Fibroblast of villous mesenchyme (primary cell): Measurements from ENCODE around the gene MYO3B. TPM values are rescaled to one million over a fixed set of nuclear protein-coding genes. Genes with fewer than 3 reads are reported as not detected.

ENCODE experiments used
- DNase-seq: peaks from one replicate; pipeline ENCODE4 v3.0.0-alpha.2; 2010; ENCODE audit warnings: low read depth
- H3K4me3 ChIP-seq: 2 replicates; pipeline ENCODE4 v1.5.1; 2011; ENCODE audit warnings: low read depth, mild to moderate bottlenecking, low read length
- CTCF ChIP-seq: IDR thresholded peaks from 2 replicates; pipeline ENCODE4 v1.5.1; 2012; ENCODE audit warnings: low read depth, mild to moderate bottlenecking, low read length; ENCODE audit not compliant: insufficient read depth
- total RNA-seq: library from RNA; depleted of rRNA; stranded (reverse); fragments of >200 nt; gene quantifications from 2 replicates; pipeline ENCODE4 v1.2.3, GENCODE V29; 2012

Gene MYO3B
- total RNA-seq, 1 donor: under 0.01 TPM

- DNase-seq: no peak
- no peak for TF ChIP-seq CTCF
- H3K4me3 ChIP-seq: no peak overlapping the region
These were observed 34.8 kb upstream of the MYO3B start for GRCh38 chr2:170143045-170143717.

- no peak overlapping the region for H3K4me3 ChIP-seq
- DNase-seq: no peak
- no peak for TF ChIP-seq CTCF
These were observed 33.2 kb upstream of the MYO3B start for GRCh38 chr2:170144761-170145160.

- no peak overlapping the region for H3K4me3 ChIP-seq
- TF ChIP-seq CTCF: no peak
- DNase-seq: no peak
These were observed 32.8 kb upstream of the MYO3B start for GRCh38 chr2:170145191-170145590.

GRCh38 chr2:170145675-170146432 lies 32.1 kb upstream of the MYO3B start:
- no peak for DNase-seq
- TF ChIP-seq CTCF: no peak
- H3K4me3 ChIP-seq: no peak overlapping the region

- no peak for DNase-seq
- no peak for TF ChIP-seq CTCF
- H3K4me3 ChIP-seq: no peak overlapping the region
These were observed 31.2 kb upstream of the MYO3B start for GRCh38 chr2:170146784-170147183.

GRCh38 chr2:170147576-170147975 lies 30.4 kb upstream of the MYO3B start:
- no peak overlapping the region for H3K4me3 ChIP-seq
- DNase-seq: no peak
- TF ChIP-seq CTCF: no peak
